GM12874 (cell line): ENCODE measurements around the gene GALNT9.

Experiments
- TF ChIP-seq, protein P1 (sequence below): IDR thresholded peaks from 2 replicates; pipeline ENCODE4 v1.5.1; 2011; ENCODE audit warnings: low read depth, mild to moderate bottlenecking, control low read depth, low read length, moderate library complexity; ENCODE audit not compliant: insufficient read depth

The GALNT9 gene

GRCh38 chr12:132175496-132176384, 153.6 kb downstream of the GALNT9 start:
- TF ChIP-seq, protein P1, sequence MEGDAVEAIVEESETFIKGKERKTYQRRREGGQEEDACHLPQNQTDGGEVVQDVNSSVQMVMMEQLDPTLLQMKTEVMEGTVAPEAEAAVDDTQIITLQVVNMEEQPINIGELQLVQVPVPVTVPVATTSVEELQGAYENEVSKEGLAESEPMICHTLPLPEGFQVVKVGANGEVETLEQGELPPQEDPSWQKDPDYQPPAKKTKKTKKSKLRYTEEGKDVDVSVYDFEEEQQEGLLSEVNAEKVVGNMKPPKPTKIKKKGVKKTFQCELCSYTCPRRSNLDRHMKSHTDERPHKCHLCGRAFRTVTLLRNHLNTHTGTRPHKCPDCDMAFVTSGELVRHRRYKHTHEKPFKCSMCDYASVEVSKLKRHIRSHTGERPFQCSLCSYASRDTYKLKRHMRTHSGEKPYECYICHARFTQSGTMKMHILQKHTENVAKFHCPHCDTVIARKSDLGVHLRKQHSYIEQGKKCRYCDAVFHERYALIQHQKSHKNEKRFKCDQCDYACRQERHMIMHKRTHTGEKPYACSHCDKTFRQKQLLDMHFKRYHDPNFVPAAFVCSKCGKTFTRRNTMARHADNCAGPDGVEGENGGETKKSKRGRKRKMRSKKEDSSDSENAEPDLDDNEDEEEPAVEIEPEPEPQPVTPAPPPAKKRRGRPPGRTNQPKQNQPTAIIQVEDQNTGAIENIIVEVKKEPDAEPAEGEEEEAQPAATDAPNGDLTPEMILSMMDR: no peak

GRCh38 chr12:132174839-132175490, 154.4 kb downstream of the GALNT9 start:
- TF ChIP-seq, protein P1: no peak

DNA sequence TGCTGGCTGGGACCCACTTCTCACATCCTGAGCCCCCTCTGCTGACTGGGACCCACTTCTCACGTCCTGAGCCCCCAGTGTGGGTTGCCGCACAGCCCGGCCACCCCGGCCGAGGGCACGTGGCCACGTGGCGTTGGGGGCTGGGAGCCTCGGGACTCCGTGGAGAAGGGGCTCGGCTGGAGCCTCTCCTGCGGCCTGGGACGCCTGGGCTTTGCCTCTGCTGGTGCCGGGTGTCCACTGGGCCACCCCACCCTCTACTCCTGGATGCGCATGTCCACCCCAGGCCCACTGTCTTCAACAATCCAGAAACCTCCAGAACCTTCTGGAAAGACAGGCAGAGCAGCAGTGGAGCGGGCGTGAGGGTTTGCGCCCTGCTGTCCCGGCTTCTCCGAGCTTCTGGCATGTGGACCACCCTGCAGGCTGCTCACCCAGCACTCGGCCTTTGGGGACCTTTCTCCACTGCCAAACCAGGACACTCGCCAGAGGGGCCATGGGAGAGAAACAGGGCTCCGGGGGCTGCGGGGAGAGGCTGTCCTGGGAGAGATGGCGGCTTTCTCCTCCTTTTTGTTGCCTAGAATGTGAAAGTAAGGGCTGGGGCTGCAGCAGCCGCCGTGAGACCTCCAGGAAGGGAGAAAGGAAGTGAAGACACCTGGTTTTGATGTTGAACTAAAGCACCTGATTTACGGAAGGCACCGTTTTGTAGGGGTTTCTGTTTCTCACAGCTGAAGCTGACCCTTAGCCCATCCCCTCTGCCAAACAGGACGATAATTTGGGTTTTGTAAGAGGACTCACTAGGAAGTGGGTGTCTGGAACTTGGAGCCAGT, 155.2 kb downstream of the GALNT9 start:
- TF ChIP-seq, protein P1: no peak

GRCh38 chr12:132173135-132174014, 156.0 kb downstream of the GALNT9 start:
- TF ChIP-seq, protein P1: no peak

- TF ChIP-seq, protein P1: no peak
Measured at GRCh38 chr12:132172619-132173018, 156.8 kb downstream of the GALNT9 start.

- TF ChIP-seq, protein P1: no peak
Measured at GRCh38 chr12:132171968-132172521, 157.3 kb downstream of the GALNT9 start.
